Right atrium auricular region (tissue), 2 donors: ENCODE measurements around the gene FARSA. TPM values are rescaled to one million over a fixed set of nuclear protein-coding genes. Genes with fewer than 3 reads are reported as not detected.
"Not testable (repeated sequence)": the region's sequence is repeated elsewhere in the genome, so short reads cannot be mapped to it uniquely, and the experiment has no call there.

ENCODE experiments used
- DNase-seq: peaks from one replicate; pipeline ENCODE4 v3.0.0-alpha.2; 2019; ENCODE audit warnings: low spot score
- H3K27ac ChIP-seq, 2 donors: fragments of 200-600 bp; sonication (generic); 1 replicate in 1 of 2; 2 replicates in 1 of 2; pipeline ENCODE4 v1.5.1; 2016 to 2019
- H3K27me3 ChIP-seq, 2 donors: fragments of 200-600 bp; sonication (generic); one replicate each; pipeline versions ENCODE4 v1.5.1 to v1.6.0; 2017 to 2019
- H3K36me3 ChIP-seq: fragments of 200-600 bp; sonication (generic); one replicate; pipeline ENCODE4 v1.5.1; 2016
- H3K4me1 ChIP-seq, 2 donors: fragments of 200-600 bp; sonication (generic); one replicate each; pipeline versions ENCODE4 v1.5.1 to v1.6.0; 2017 to 2019
- H3K4me3 ChIP-seq, 2 donors: fragments of 200-600 bp; sonication (generic); 1 replicate in 1 of 2; 2 replicates in 1 of 2; pipeline ENCODE4 v1.5.1; 2017 to 2019; ENCODE audit warnings: mild to moderate bottlenecking in 1 of 2, moderate library complexity in 1 of 2
- H3K9me3 ChIP-seq, 2 donors: fragments of 200-600 bp; sonication (generic); one replicate each; pipeline ENCODE4 v1.5.1; 2019
- total RNA-seq, 2 donors: library from RNA; depleted of rRNA; stranded (reverse); fragments of >200 nt; gene quantifications; one replicate each; pipeline ENCODE4 v1.1.0, GENCODE V29; 2016
- TF ChIP-seq, protein P1 (sequence below), 2 donors: fragments of 200-600 bp; sonication (generic); IDR thresholded peaks; one replicate each; pipeline ENCODE4 v1.5.1; 2019; ENCODE audit warnings: antibody characterized with exemption in 2 of 2

The FARSA gene
- total RNA-seq, 2 donors from 2014 or later: 36.4 TPM

DNA sequence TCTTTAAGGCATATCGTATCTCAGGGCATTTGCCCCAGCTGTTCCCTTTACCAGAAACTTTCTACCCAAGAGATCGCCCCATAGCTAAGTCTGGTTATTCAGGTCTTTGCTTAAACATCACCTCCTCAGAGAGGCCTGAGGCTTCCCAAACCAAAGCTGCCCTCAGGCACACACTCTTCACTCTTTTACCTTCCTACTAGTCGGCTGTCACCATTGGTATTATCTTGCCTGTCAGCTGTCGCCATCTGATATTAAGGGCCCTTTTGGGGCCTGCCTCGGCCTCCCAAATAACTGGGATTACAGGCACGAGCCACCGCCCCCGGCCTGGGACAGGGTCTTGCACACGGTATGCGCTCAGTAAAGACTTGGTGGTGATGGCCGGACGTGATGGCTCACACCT lies 22.5 kb upstream of the FARSA start:
- Histone ChIP-seq H3K4me3 (peak overlapping the region; percentile 78 to 90), H3K4me1 (peaks cover 0 to 43% of the 10 kb centered on the region in 2 donors), H3K9me3 (no peaks in the 10 kb centered on the region), H3K36me3 (peaks cover 40% of the 10 kb centered on the region), H3K27me3 (no peaks in the 10 kb centered on the region), H3K27ac (peak overlapping the region; percentile 87 to 93)
- TF ChIP-seq, protein P1, sequence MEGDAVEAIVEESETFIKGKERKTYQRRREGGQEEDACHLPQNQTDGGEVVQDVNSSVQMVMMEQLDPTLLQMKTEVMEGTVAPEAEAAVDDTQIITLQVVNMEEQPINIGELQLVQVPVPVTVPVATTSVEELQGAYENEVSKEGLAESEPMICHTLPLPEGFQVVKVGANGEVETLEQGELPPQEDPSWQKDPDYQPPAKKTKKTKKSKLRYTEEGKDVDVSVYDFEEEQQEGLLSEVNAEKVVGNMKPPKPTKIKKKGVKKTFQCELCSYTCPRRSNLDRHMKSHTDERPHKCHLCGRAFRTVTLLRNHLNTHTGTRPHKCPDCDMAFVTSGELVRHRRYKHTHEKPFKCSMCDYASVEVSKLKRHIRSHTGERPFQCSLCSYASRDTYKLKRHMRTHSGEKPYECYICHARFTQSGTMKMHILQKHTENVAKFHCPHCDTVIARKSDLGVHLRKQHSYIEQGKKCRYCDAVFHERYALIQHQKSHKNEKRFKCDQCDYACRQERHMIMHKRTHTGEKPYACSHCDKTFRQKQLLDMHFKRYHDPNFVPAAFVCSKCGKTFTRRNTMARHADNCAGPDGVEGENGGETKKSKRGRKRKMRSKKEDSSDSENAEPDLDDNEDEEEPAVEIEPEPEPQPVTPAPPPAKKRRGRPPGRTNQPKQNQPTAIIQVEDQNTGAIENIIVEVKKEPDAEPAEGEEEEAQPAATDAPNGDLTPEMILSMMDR (IDR thresholded peaks at IDR 0.05): no peak
- DNase-seq: no peak

- H3K9me3 ChIP-seq, H3K27me3 ChIP-seq, DNase-seq: not testable (repeated sequence)
- Histone ChIP-seq H3K4me3 (peak overlapping the region in 1 of 2 donors; percentile 78), H3K4me1 (peaks cover 0 to 43% of the 10 kb centered on the region in 2 donors), H3K27ac (peak overlapping the region in 1 of 2 donors; percentile 87), H3K36me3 (peaks cover 44% of the 10 kb centered on the region)
These were observed 22.1 kb upstream of the FARSA start for GRCh38 chr19:12955575-12955974.

- TF ChIP-seq, protein P1 (IDR thresholded peaks at IDR 0.05): no peak
- DNase-seq: no peak
- peaks cover 53% of the 10 kb centered on the region for H3K36me3 ChIP-seq
- H3K9me3 ChIP-seq: no peaks in the 10 kb centered on the region
- H3K27me3 ChIP-seq: no peaks in the 10 kb centered on the region
- H3K4me1 ChIP-seq: peaks cover 0 to 43% of the 10 kb centered on the region in 2 donors
- H3K27ac ChIP-seq: no peak overlapping the region
- H3K4me3 ChIP-seq: no peak overlapping the region
These were observed 21.1 kb upstream of the FARSA start for GRCh38 chr19:12954612-12954962.

DNA sequence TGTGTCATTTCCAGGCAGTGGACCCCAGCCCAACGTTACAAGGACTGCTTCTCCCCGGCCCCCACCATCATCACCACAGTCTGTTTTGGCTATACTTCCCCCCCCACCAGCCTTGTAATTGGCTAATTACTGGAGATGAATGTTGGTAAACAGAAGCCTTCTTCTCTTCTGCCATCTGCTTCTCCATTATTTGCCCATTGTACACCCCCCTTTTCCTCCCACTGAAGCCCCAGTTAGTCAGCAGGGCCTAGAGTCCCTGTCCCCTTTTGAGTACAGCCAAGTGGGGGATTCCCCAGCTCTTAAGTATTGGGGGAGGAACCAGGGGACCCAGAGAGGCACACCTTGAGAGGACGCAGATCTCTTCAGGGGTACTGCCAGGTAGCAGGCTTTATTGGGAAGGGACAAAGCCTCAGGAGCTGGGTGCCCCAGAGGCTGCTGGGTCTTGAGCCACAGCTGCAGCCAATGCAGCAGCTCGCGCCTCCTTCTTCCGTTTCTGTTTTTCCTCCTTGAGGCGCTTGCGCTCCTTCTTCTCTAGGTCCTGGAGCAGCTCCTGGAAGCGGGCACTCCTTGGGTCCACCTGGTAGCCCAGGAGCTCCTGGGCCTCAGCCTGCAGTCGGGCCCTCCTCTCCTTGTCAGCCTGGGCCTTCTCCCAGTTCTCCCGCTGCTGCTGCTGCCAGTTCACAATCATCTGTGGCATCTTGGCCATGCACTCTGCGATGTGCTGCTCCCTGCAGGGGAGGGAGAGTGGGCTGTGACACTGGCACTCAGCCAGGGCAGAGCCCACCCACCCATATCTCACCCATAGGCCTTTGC lies 20.5 kb upstream of the FARSA start:
- H3K4me1 ChIP-seq: peaks cover 0 to 43% of the 10 kb centered on the region in 2 donors
- TF ChIP-seq, protein P1 (IDR thresholded peaks at IDR 0.05): no peak
- peak overlapping the region; percentile 60 to 61 for H3K27ac ChIP-seq
- H3K36me3 ChIP-seq: peaks cover 58% of the 10 kb centered on the region
- no peaks in the 10 kb centered on the region for H3K9me3 ChIP-seq
- no peak for DNase-seq
- no peak overlapping the region for H3K4me3 ChIP-seq
- no peaks in the 10 kb centered on the region for H3K27me3 ChIP-seq

DNA sequence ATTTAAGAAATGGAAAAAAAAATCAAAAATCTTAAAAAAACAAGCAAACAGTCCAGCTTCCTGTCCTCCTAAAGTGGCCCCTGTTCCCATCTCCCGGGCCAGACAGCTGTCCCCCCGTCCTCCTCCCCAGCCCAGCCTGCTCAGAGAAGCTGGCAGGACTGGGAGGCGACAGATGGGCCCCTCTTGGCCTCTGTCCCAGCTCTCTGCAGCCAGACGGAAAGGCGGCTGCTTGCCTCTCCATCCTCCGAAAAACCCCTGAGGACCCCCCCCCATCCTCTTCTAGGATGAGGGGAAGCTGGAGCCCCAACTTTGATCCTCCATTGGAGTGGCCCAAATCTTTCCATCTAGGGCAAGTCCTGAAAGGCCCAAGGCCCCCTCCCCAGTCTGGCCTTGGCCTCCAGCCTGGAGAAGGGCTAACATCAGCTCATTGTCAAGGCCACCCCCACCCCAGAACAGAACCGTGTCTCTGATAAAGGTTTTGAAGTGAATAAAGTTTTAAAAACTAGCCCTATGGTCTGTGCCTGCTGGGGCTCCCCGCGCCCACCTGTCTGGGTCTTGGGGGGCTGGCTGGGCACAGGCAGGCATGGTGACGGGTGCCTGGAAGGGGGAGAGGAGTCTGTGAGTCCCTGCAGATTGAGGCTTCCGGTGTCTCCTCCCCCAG lies 19.8 kb upstream of the FARSA start:
- TF ChIP-seq, protein P1 (IDR thresholded peaks at IDR 0.05): no peak
- Histone ChIP-seq H3K36me3 (peaks cover 66% of the 10 kb centered on the region), H3K4me1 (peaks cover 0 to 43% of the 10 kb centered on the region in 2 donors)

DNA sequence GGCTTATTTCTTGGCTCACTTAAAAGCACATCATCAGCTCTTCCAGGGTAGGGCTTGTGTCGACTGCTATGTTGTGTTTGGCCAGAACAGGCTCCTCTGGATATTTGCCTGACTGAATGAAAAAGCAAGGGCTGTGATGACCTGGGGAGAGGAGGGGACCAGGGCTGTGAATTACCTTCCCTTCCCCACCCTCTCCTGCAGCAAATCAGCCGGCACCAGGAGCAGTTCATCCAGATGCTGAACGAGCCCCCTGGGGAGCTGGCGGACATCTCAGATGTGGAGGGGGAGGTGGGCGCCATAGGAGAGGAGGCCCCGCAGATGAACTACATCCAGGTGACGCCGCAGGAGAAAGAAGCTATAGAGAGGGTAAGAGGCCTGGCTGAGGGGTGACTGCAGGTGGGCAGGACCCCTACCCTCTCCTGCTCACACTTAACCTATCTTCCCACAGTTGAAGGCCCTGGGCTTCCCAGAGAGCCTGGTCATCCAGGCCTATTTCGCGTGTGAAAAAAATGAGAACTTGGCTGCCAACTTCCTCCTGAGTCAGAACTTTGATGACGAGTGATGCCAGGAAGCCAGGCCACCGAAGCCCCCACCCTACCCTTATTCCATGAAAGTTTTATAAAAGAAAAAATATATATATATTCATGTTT lies 19.1 kb upstream of the FARSA start:
- Histone ChIP-seq H3K27ac (peak overlapping the region; percentile 60 to 61), H3K4me1 (peaks cover 0 to 48% of the 10 kb centered on the region in 2 donors), H3K4me3 (no peak overlapping the region), H3K27me3 (no peaks in the 10 kb centered on the region), H3K36me3 (peaks cover 72% of the 10 kb centered on the region), H3K9me3 (no peaks in the 10 kb centered on the region)
- TF ChIP-seq, protein P1 (IDR thresholded peaks at IDR 0.05): no peak
- DNase-seq: peak; percentile 75

More for the DNA sequence above, 19.8 kb upstream of the FARSA start:
- no peaks in the 10 kb centered on the region for H3K9me3 ChIP-seq
- DNase-seq: no peak
- no peak overlapping the region for H3K4me3 ChIP-seq
- H3K27me3 ChIP-seq: no peaks in the 10 kb centered on the region
- peak overlapping the region; percentile 60 to 61 for H3K27ac ChIP-seq

GRCh38 chr19:12952050-12952449 lies 18.5 kb upstream of the FARSA start:
- H3K27me3 ChIP-seq, DNase-seq, H3K9me3 ChIP-seq, H3K4me3 ChIP-seq: not testable (repeated sequence)
- peaks cover 0 to 54% of the 10 kb centered on the region in 2 donors for H3K4me1 ChIP-seq
- peaks cover 73% of the 10 kb centered on the region for H3K36me3 ChIP-seq
- peak overlapping the region in 1 of 2 donors; percentile 60 for H3K27ac ChIP-seq
